Fibroblast of lung (primary cell): Measurements from ENCODE around the gene UBE3D. TPM values are rescaled to one million over a fixed set of nuclear protein-coding genes. Genes with fewer than 3 reads are reported as not detected.
A peak's percentile ranks its signal among the peaks of the same experiment; 100 is the strongest.

Source experiments
- DNase-seq, 2 donors: peaks; one replicate each; pipeline versions ENCODE4 v3.0.0 to v3.0.0-alpha.2; 2010; ENCODE audit warnings: low read depth in 2 of 2
- H2AFZ ChIP-seq: 2 replicates; pipeline ENCODE4 v1.5.1; 2012; ENCODE audit warnings: low read length, control low read depth, inconsistent platforms
- H3K27ac ChIP-seq: 2 replicates; pipeline ENCODE4 v1.5.1; 2011; ENCODE audit warnings: low read length, control low read depth; ENCODE audit not compliant: insufficient read depth
- H3K27me3 ChIP-seq: 2 replicates; pipeline ENCODE4 v1.5.1; 2011; ENCODE audit warnings: mild to moderate bottlenecking, low read length; ENCODE audit not compliant: control insufficient read depth, insufficient read depth
- H3K36me3 ChIP-seq: 2 replicates; pipeline ENCODE4 v1.5.1; 2011; ENCODE audit warnings: low read length; ENCODE audit not compliant: control insufficient read depth, insufficient read depth
- H3K4me1 ChIP-seq: 2 replicates; pipeline ENCODE4 v1.5.1; 2011; ENCODE audit warnings: low read length; ENCODE audit not compliant: control insufficient read depth, insufficient read depth; ENCODE audit errors: extremely low read depth
- H3K4me2 ChIP-seq: 2 replicates; pipeline ENCODE4 v1.5.1; 2011; ENCODE audit warnings: low read length, control low read depth; ENCODE audit not compliant: insufficient read depth; ENCODE audit errors: extremely low read depth
- H3K4me3 ChIP-seq, 4 experiments: fragments of 200-600 bp in 1 of 4; sonication (generic) in 1 of 4; replicated peaks in 1 of 4; 2 replicates each; pipeline ENCODE4 v1.5.1; 2011 to 2016; ENCODE audit warnings: low read length in 4 of 4, low read depth in 3 of 4, mild to moderate bottlenecking in 3 of 4, control low read depth in 2 of 4, inconsistent platforms in 1 of 4, mixed read lengths in 1 of 4; ENCODE audit not compliant: insufficient read depth in 1 of 4; ENCODE audit errors: control extremely low read depth in 1 of 4
- H3K79me2 ChIP-seq: 2 replicates; pipeline ENCODE4 v1.5.1; 2012; ENCODE audit warnings: mild to moderate bottlenecking, low read length, inconsistent platforms; ENCODE audit not compliant: control insufficient read depth, insufficient read depth
- H3K9ac ChIP-seq: 2 replicates; pipeline ENCODE4 v1.5.1; 2011; ENCODE audit warnings: mild to moderate bottlenecking, low read length, control low read depth; ENCODE audit not compliant: insufficient read depth
- H3K9me3 ChIP-seq: 2 replicates; pipeline ENCODE4 v1.5.1; 2012; ENCODE audit warnings: low read depth, low read length; ENCODE audit not compliant: control insufficient read depth, insufficient read depth
- H4K20me1 ChIP-seq: 2 replicates; pipeline ENCODE4 v1.5.1; 2011; ENCODE audit warnings: low read length; ENCODE audit not compliant: control insufficient read depth, insufficient read depth; ENCODE audit errors: extremely low read depth
- EZH2 ChIP-seq: IDR thresholded peaks from 2 replicates; pipeline ENCODE4 v1.5.1; 2012; ENCODE audit warnings: low read length, control low read depth, mild to moderate bottlenecking; ENCODE audit errors: missing control alignments
- polyA minus RNA-seq: library from RNA; depleted of rRNA, polyadenylated mRNA; stranded (reverse); fragments of >200 nt; gene quantifications from 2 replicates; pipeline ENCODE4 v1.2.3, GENCODE V29; 2011; ENCODE audit warnings: low replicate concordance
- polyA plus RNA-seq, 2 donors: library from polyadenylated mRNA; depleted of rRNA in 1 of 2; stranded (reverse) in 1 of 2; unstranded in 1 of 2; fragments of >200 nt; gene quantifications; 2 replicates each; pipeline ENCODE4 v1.2.1, GENCODE V29; 2011 to 2012; ENCODE audit warnings: missing spikeins in 1 of 2
- total RNA-seq: library from RNA; depleted of rRNA; stranded (reverse); fragments of >200 nt; gene quantifications from 2 replicates; pipeline ENCODE4 v1.2.1, GENCODE V29; 2014
- TF ChIP-seq, protein P1 (sequence below), 2 donors: IDR thresholded peaks in 1 of 2; conservative IDR thresholded peaks in 1 of 2; 1 replicate in 1 of 2; 2 replicates in 1 of 2; pipeline ENCODE4 v1.5.1; 2011 to 2012; ENCODE audit warnings: low read length in 2 of 2, control low read depth in 1 of 2, inconsistent platforms in 1 of 2, low read depth in 1 of 2, mild to moderate bottlenecking in 1 of 2

UBE3D gene
- 5.6 and 6.7 TPM in 2 replicates for total RNA-seq
- 2.8 and 3.6 TPM in 2 replicates for polyA plus RNA-seq
- 2.1 and 2.7 TPM in 2 replicates for polyA plus RNA-seq (2012)
- polyA minus RNA-seq = 0.33 TPM in 1 of 2 replicates, not detected in the other

DNA sequence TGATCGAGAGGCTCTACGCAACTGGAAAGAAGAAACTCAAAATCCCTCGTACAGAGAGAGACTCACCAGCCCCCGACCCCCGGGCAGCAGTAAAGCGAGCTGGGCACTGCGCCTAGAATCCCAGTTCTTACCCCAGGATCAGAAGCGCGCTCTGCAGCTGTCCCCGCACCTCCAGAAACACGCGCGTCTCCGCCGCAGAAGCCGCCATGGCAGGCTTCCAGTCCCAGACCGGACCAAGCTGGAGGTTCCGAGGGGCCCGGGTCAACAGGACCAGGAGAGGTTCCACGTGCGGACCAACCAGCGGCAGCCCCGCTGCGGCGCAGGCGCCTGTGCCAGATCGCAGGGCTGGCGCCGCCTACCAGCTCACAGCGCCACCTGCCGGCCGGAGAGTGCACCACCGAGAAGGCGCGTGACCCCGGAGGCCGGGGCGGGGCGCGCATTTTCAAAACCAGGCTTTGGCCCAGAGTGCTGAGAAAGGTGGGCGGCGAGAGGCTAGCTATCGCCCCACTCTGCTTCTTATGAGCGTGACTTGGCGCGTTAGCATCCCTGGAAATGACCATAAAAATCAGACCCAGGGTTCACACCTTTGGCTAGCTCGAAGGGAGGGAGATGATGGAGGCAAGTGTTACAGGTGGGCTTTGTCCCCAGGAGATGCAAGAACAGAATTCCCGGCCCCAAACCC, at the start of gene UBE3D:
UBE3D (minus strand) TSS at position 331 of the 682 bp plus-strand sequence; CDS start at position 208, 123 bp downstream.
- Histone ChIP-seq H3K36me3 (no peaks in the 10 kb centered on the region), H3K4me3 (peak within 1 kb of the TSS; percentile 58 to 93 (median 77)), H3K4me2 (peak within 1 kb of the TSS; percentile 80), H3K9ac (peak within 1 kb of the TSS; percentile 48), H3K4me1 (no peaks in the 10 kb centered on the region), H3K79me2 (peaks cover 8% of the 10 kb centered on the region), H3K9me3 (no peaks in the 10 kb centered on the region), H3K27me3 (no peaks in the 10 kb centered on the region), H2AFZ (peak within 1 kb of the TSS; percentile 77), H3K27ac (peak within 1 kb of the TSS; percentile 30), H4K20me1 (no peaks in the 10 kb centered on the region)
- TF ChIP-seq, protein P1, sequence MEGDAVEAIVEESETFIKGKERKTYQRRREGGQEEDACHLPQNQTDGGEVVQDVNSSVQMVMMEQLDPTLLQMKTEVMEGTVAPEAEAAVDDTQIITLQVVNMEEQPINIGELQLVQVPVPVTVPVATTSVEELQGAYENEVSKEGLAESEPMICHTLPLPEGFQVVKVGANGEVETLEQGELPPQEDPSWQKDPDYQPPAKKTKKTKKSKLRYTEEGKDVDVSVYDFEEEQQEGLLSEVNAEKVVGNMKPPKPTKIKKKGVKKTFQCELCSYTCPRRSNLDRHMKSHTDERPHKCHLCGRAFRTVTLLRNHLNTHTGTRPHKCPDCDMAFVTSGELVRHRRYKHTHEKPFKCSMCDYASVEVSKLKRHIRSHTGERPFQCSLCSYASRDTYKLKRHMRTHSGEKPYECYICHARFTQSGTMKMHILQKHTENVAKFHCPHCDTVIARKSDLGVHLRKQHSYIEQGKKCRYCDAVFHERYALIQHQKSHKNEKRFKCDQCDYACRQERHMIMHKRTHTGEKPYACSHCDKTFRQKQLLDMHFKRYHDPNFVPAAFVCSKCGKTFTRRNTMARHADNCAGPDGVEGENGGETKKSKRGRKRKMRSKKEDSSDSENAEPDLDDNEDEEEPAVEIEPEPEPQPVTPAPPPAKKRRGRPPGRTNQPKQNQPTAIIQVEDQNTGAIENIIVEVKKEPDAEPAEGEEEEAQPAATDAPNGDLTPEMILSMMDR (conservative IDR thresholded peaks at IDR 0.05 in 1 of 2, IDR thresholded peaks at IDR 0.05 in 1 of 2; ENCODE audit: low read depth in 1 of 2, low read length in 2 of 2) = peak; percentile 77 to 86
- no peak for TF ChIP-seq EZH2
- peak; percentile 71 to 83 for DNase-seq

DNA sequence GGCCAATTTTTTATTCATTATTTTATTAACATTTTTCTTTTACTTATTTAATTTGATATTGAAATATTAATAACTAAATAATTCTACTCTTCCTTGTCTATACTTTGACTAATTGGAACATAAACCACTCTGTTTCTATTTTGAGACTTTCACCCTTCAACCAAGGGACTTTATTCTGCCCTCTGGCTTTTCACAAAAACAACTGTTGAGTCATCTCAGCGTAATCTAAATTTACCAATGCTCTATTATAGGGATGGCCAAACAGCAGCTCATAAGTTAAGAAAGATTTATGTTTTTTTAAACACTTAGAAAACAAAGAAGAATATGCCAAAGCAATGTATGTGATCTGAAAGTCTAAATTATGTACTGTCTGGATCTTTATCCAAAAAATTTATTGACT, 48.5 kb upstream of the UBE3D start:
- H3K4me1 ChIP-seq = peaks cover 4% of the 10 kb centered on the region
- no peak overlapping the region for H3K9ac ChIP-seq
- H3K36me3 ChIP-seq = no peaks in the 10 kb centered on the region
- H3K79me2 ChIP-seq = no peaks in the 10 kb centered on the region
- no peak for TF ChIP-seq EZH2
- TF ChIP-seq, protein P1 (conservative IDR thresholded peaks at IDR 0.05 in 1 of 2, IDR thresholded peaks at IDR 0.05 in 1 of 2; ENCODE audit: low read depth in 1 of 2, low read length in 2 of 2) = no peak
- no peak overlapping the region for H3K4me3 ChIP-seq
- H3K27me3 ChIP-seq = no peaks in the 10 kb centered on the region
- DNase-seq = peak; percentile 18 to 43
- H3K9me3 ChIP-seq = no peaks in the 10 kb centered on the region
- H3K4me2 ChIP-seq = no peak overlapping the region
- H4K20me1 ChIP-seq = no peaks in the 10 kb centered on the region
- no peak overlapping the region for H3K27ac ChIP-seq
- H2AFZ ChIP-seq = no peak overlapping the region

- Histone ChIP-seq H3K4me2 (no peak overlapping the region), H4K20me1 (no peaks in the 10 kb centered on the region), H3K4me1 (peaks cover 4% of the 10 kb centered on the region), H2AFZ (no peak overlapping the region), H3K9ac (no peak overlapping the region), H3K9me3 (no peaks in the 10 kb centered on the region), H3K27me3 (no peaks in the 10 kb centered on the region), H3K36me3 (no peaks in the 10 kb centered on the region), H3K79me2 (no peaks in the 10 kb centered on the region), H3K27ac (no peak overlapping the region), H3K4me3 (no peak overlapping the region)
- DNase-seq = peak in 1 of 2 donors; percentile 68
- no peak for TF ChIP-seq EZH2
- TF ChIP-seq, protein P1 (conservative IDR thresholded peaks at IDR 0.05 in 1 of 2, IDR thresholded peaks at IDR 0.05 in 1 of 2; ENCODE audit: low read depth in 1 of 2, low read length in 2 of 2) = no peak
Measured at GRCh38 chr6:83113258-83113657, 47.6 kb upstream of the UBE3D start.
